Lower lobe of right lung (tissue), 2 donors: ENCODE results near the gene PDZRN4. TPM values are rescaled to one million over a fixed set of nuclear protein-coding genes. Genes with fewer than 3 reads are reported as not detected.
"Not testable (repeated sequence)": the region's sequence is repeated elsewhere in the genome, so short reads cannot be mapped to it uniquely, and the experiment has no call there.

Experiments used
- ATAC-seq, 2 donors: fragments of 200-7000 bp; cut with Tn5 transposase; one replicate each; pipeline ENCODE4 v1.9.1; 2020 to 2022; ENCODE audit warnings: mild to moderate bottlenecking in 2 of 2, moderate library complexity in 2 of 2
- DNase-seq: peaks from one replicate; pipeline ENCODE4 v3.0.0-alpha.2; 2020
- H3K27ac ChIP-seq: fragments of 200-600 bp; one replicate; pipeline ENCODE4 v1.8.0; 2022
- H3K27me3 ChIP-seq: fragments of 200-600 bp; one replicate; pipeline ENCODE4 v1.8.0; 2022; ENCODE audit warnings: low read depth
- H3K36me3 ChIP-seq: fragments of 200-600 bp; one replicate; pipeline ENCODE4 v1.8.0; 2022; ENCODE audit warnings: mild to moderate bottlenecking
- H3K4me1 ChIP-seq: fragments of 200-600 bp; one replicate; pipeline ENCODE4 v1.8.0; 2022
- H3K4me3 ChIP-seq: fragments of 200-600 bp; one replicate; pipeline ENCODE4 v1.8.0; 2022; ENCODE audit warnings: mild to moderate bottlenecking
- H3K9me3 ChIP-seq: fragments of 200-600 bp; one replicate; pipeline ENCODE4 v1.8.0; 2022
- intact Hi-C: fragments of 100-400 bp; cut with DNase I; formaldehyde crosslinking; loops from one replicate; pipeline ENCODE4 v1.11.0; 2022
- total RNA-seq: library from RNA; stranded (reverse); fragmentation: NEBNext Ultra II Directional; extraction: Animal tissue kit (Norgen Biotek cat#: 25700); gene quantifications from one replicate; pipeline ENCODE4 v1.2.1, GENCODE V29; 2021
- TF ChIP-seq, protein P1 (sequence below): fragments of 200-600 bp; IDR thresholded peaks from one replicate; pipeline ENCODE4 v1.8.0; 2022; ENCODE audit warnings: antibody characterized with exemption, mild to moderate bottlenecking
- donor health status: DM: no; HTN: yes; CAD: no; lungs with severe emphysema.

Gene PDZRN4
- total RNA-seq, 1 donor from 2014 or later: 1.6 TPM

- Histone ChIP-seq H3K27me3 (no peaks in the 10 kb centered on the region), H3K4me3 (no peak overlapping the region), H3K4me1 (no peaks in the 10 kb centered on the region), H3K36me3 (no peaks in the 10 kb centered on the region), H3K9me3 (no peaks in the 10 kb centered on the region), H3K27ac (no peak overlapping the region)
- intact Hi-C loops: loop anchor here (5.0 kb wide), 1 partner anchor 283 kb away; no protein-coding TSS in a partner anchor
- TF ChIP-seq, protein P1, sequence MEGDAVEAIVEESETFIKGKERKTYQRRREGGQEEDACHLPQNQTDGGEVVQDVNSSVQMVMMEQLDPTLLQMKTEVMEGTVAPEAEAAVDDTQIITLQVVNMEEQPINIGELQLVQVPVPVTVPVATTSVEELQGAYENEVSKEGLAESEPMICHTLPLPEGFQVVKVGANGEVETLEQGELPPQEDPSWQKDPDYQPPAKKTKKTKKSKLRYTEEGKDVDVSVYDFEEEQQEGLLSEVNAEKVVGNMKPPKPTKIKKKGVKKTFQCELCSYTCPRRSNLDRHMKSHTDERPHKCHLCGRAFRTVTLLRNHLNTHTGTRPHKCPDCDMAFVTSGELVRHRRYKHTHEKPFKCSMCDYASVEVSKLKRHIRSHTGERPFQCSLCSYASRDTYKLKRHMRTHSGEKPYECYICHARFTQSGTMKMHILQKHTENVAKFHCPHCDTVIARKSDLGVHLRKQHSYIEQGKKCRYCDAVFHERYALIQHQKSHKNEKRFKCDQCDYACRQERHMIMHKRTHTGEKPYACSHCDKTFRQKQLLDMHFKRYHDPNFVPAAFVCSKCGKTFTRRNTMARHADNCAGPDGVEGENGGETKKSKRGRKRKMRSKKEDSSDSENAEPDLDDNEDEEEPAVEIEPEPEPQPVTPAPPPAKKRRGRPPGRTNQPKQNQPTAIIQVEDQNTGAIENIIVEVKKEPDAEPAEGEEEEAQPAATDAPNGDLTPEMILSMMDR: no peak
- DNase-seq (no peak), ATAC-seq (no peak)
Measured at GRCh38 chr12:41250748-41251147, 62.6 kb downstream of the PDZRN4 start.

DNA sequence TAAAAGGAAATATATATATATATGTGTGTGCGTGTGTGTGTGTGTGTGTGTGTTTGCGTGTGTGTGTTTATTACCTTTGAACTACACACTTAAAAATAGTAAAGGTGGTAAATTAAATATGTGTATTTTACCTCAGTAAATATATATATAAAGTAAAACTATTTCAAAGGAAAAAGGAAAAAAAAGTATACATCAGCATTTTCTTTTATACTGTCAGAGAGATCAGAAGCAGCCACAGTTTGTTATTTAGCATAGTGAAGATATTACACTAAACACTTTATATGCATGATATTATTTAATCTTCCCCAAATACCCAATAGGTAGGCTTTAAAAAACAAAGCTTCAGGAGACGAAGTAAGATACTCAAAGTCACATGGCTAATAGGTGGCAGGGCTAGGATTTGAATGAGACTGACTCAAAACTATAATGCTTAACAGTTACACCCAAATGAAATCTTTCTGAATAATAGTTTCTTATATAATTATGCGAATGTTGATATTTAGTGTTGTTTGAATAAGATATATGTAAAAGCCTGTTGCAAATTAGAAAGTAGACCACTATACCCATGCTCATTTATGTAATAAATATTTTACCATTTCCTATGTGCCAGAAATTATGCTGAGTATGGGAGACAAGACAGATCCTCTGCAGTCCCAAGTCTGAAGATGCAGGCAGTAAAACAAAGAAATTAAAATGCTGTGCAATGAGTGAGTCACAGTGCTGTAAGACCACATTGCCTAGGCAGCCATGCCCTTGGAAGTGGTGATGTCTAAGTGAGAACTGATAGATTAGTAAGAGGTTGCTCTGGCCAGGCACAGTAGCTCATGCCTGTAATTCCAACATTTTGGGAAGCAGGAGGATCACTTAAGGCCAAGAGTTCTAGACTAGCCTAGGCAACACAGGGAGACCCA is 66.1 kb downstream of the PDZRN4 start:
- Histone ChIP-seq H3K36me3 (no peaks in the 10 kb centered on the region), H3K4me1 (no peaks in the 10 kb centered on the region), H3K27me3 (no peaks in the 10 kb centered on the region), H3K27ac (no peak overlapping the region), H3K4me3 (no peak overlapping the region), H3K9me3 (no peaks in the 10 kb centered on the region)
- DNase-seq: no peak
- TF ChIP-seq, protein P1: no peak
- intact Hi-C loops: loop anchor here (5.0 kb wide), 1 partner anchor 287 kb away; no protein-coding TSS in a partner anchor
- ATAC-seq: no peak

DNA sequence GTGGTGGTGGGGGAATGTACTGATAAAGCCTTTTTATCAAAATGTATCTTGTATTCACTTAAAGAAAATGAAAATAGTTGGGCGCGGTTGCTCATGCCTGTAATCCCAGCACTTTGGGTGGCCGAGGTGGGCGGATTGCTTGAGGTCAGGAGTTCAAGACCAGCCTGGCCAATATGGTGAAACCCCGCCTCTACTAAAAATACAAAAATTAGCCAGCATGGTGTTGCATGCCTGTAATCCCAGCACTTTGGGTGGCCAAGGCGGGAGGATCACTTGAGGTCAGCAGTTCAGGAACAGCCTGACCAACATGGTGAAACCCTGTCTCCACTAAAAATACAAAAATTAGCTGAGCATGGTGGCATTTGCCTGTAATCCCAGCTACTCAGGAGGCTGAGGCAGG is 75.1 kb downstream of the PDZRN4 start:
- H3K27me3 ChIP-seq, intact Hi-C loops, H3K4me3 ChIP-seq, H3K36me3 ChIP-seq, DNase-seq, H3K4me1 ChIP-seq, H3K27ac ChIP-seq, ATAC-seq, H3K9me3 ChIP-seq: not testable (repeated sequence)

GRCh38 chr12:41264281-41264680 is 76.2 kb downstream of the PDZRN4 start:
- intact Hi-C loops: no loop called here
- Histone ChIP-seq H3K9me3 (no peaks in the 10 kb centered on the region), H3K27ac (no peak overlapping the region), H3K27me3 (no peaks in the 10 kb centered on the region), H3K36me3 (no peaks in the 10 kb centered on the region), H3K4me3 (no peak overlapping the region), H3K4me1 (no peaks in the 10 kb centered on the region)
- ATAC-seq (no peak), DNase-seq (no peak)
- TF ChIP-seq, protein P1: peak; percentile 42

- TF ChIP-seq, protein P1: no peak
- ATAC-seq (no peak), DNase-seq (no peak)
- Histone ChIP-seq H3K4me3 (no peak overlapping the region), H3K9me3 (no peaks in the 10 kb centered on the region), H3K27me3 (no peaks in the 10 kb centered on the region), H3K27ac (no peak overlapping the region), H3K36me3 (no peaks in the 10 kb centered on the region), H3K4me1 (no peaks in the 10 kb centered on the region)
- intact Hi-C loops: no loop called here
Measured at GRCh38 chr12:41269056-41269455, 80.9 kb downstream of the PDZRN4 start.

- Histone ChIP-seq H3K27me3 (no peaks in the 10 kb centered on the region), H3K27ac (no peak overlapping the region), H3K4me1 (no peaks in the 10 kb centered on the region), H3K4me3 (no peak overlapping the region), H3K36me3 (no peaks in the 10 kb centered on the region), H3K9me3 (no peaks in the 10 kb centered on the region)
- ATAC-seq (no peak), DNase-seq (no peak)
- intact Hi-C loops: no loop called here
- TF ChIP-seq, protein P1: no peak
Measured at GRCh38 chr12:41271489-41271888, 83.4 kb downstream of the PDZRN4 start.
